ENCODE measurements around the gene PRMT7.
"Not testable (repeated sequence)": the region's sequence is repeated elsewhere in the genome, so short reads cannot be mapped to it uniquely, and the experiment has no call there.

PRMT7 gene

GRCh38 chr16:68288252-68288650 lies 22.6 kb upstream of the PRMT7 start:
- no CpG with 5 or more reads among the region's 1 CpG for WGBS, 2 donors (ENCODE audit: extremely low coverage in 2 of 2, insufficient read length in 2 of 2, insufficient replicate concordance in 1 of 2)
- DNase-seq (ENCODE audit: low spot score) = no peak

GRCh38 chr16:68288796-68289195 lies 22.0 kb upstream of the PRMT7 start:
- not testable (repeated sequence) for H4K8ac ChIP-seq (ENCODE audit: low read depth, low read length); H3K14ac ChIP-seq (ENCODE audit: low read length); H3K27ac ChIP-seq (replicated peaks; ENCODE audit: low read length); H2AK5ac ChIP-seq (ENCODE audit: low read depth, low read length); H3K4me2 ChIP-seq (ENCODE audit: insufficient read depth, low read length, poor library complexity, severe bottlenecking); H3K4me3 ChIP-seq (ENCODE audit: low read length in 2 of 2); H3K23ac ChIP-seq (ENCODE audit: low read depth, low read length, poor library complexity); H2AFZ ChIP-seq (ENCODE audit: low read length); H3K27me3 ChIP-seq (ENCODE audit: control insufficient read depth in 3 of 3, insufficient read depth in 3 of 3, low read depth in 1 of 3, low read length in 3 of 3); DNase-seq (ENCODE audit: low spot score); H2BK12ac ChIP-seq (ENCODE audit: low read length); H4K91ac ChIP-seq (ENCODE audit: low read depth, low read length, poor library complexity); H3K9me3 ChIP-seq (replicated peaks in 1 of 2; ENCODE audit: control insufficient read depth in 2 of 2, insufficient read depth in 1 of 2, low read depth in 1 of 2, low read length in 2 of 2); H3K4ac ChIP-seq (ENCODE audit: low read length); H3K79me1 ChIP-seq (ENCODE audit: low read depth, low read length); H2BK120ac ChIP-seq (ENCODE audit: low read depth, low read length); H3K9ac ChIP-seq (ENCODE audit: low read depth, low read length, poor library complexity); H3K4me1 ChIP-seq (ENCODE audit: control insufficient read depth in 2 of 2, insufficient read depth in 1 of 2, low read depth in 1 of 2, low read length in 2 of 2); H2BK15ac ChIP-seq (ENCODE audit: low read length); H2BK5ac ChIP-seq (ENCODE audit: low read length); H3K18ac ChIP-seq (ENCODE audit: low read length)
- no CpG with 5 or more reads among the region's 9 CpGs for WGBS, 2 donors (ENCODE audit: extremely low coverage in 2 of 2, insufficient read length in 2 of 2, insufficient replicate concordance in 1 of 2)
- peaks cover 14 to 59% of the 10 kb centered on the region in 2 donors for H3K36me3 ChIP-seq (replicated peaks in 1 of 2; ENCODE audit: control insufficient read depth in 2 of 2, insufficient read depth in 2 of 2, low read length in 2 of 2)

More at GRCh38 chr16:68288252-68288650, 22.6 kb upstream of the PRMT7 start:
- no peak overlapping the region for H3K23ac ChIP-seq (ENCODE audit: low read depth, low read length, poor library complexity)
- H3K79me1 ChIP-seq (ENCODE audit: low read depth, low read length) = peaks cover 4% of the 10 kb centered on the region
- H4K8ac ChIP-seq (ENCODE audit: low read depth, low read length) = no peak overlapping the region
- H3K4me1 ChIP-seq (ENCODE audit: control insufficient read depth in 2 of 2, insufficient read depth in 1 of 2, low read depth in 1 of 2, low read length in 2 of 2) = peaks cover 0 to 1% of the 10 kb centered on the region in 2 donors
- H2AK5ac ChIP-seq (ENCODE audit: low read depth, low read length) = no peak overlapping the region
- H2BK120ac ChIP-seq (ENCODE audit: low read depth, low read length) = no peak overlapping the region
- no peak overlapping the region for H2AFZ ChIP-seq (ENCODE audit: low read length)
- H3K9ac ChIP-seq (ENCODE audit: low read depth, low read length, poor library complexity) = no peak overlapping the region
- no peak overlapping the region for H3K14ac ChIP-seq (ENCODE audit: low read length)
- no peak overlapping the region for H3K4me3 ChIP-seq (ENCODE audit: low read length in 2 of 2)
- no peak overlapping the region for H3K27ac ChIP-seq (replicated peaks; ENCODE audit: low read length)
- no peaks in the 10 kb centered on the region for H3K9me3 ChIP-seq (replicated peaks in 1 of 2; ENCODE audit: control insufficient read depth in 2 of 2, insufficient read depth in 1 of 2, low read depth in 1 of 2, low read length in 2 of 2)
- H3K27me3 ChIP-seq (ENCODE audit: control insufficient read depth in 3 of 3, insufficient read depth in 3 of 3, low read depth in 1 of 3, low read length in 3 of 3) = no peaks in the 10 kb centered on the region
- no peak overlapping the region for H3K18ac ChIP-seq (ENCODE audit: low read length)
- H2BK12ac ChIP-seq (ENCODE audit: low read length) = no peak overlapping the region
- H2BK15ac ChIP-seq (ENCODE audit: low read length) = no peak overlapping the region
- no peak overlapping the region for H4K91ac ChIP-seq (ENCODE audit: low read depth, low read length, poor library complexity)
- H3K4ac ChIP-seq (ENCODE audit: low read length) = no peak overlapping the region
- no peak overlapping the region for H3K4me2 ChIP-seq (ENCODE audit: insufficient read depth, low read length, poor library complexity, severe bottlenecking)
- H3K36me3 ChIP-seq (replicated peaks in 1 of 2; ENCODE audit: control insufficient read depth in 2 of 2, insufficient read depth in 2 of 2, low read length in 2 of 2) = peaks cover 11 to 60% of the 10 kb centered on the region in 2 donors
- no peak overlapping the region for H2BK5ac ChIP-seq (ENCODE audit: low read length)

- H3K23ac ChIP-seq (ENCODE audit: low read depth, low read length, poor library complexity) = no peak overlapping the region
- H2BK15ac ChIP-seq (ENCODE audit: low read length) = no peak overlapping the region
- H3K27ac ChIP-seq (replicated peaks; ENCODE audit: low read length) = no peak overlapping the region
- peaks cover 0 to 1% of the 10 kb centered on the region in 2 donors for H3K4me1 ChIP-seq (ENCODE audit: control insufficient read depth in 2 of 2, insufficient read depth in 1 of 2, low read depth in 1 of 2, low read length in 2 of 2)
- H2BK120ac ChIP-seq (ENCODE audit: low read depth, low read length) = no peak overlapping the region
- no peak overlapping the region for H3K4me3 ChIP-seq (ENCODE audit: low read length in 2 of 2)
- no peak overlapping the region for H2AK5ac ChIP-seq (ENCODE audit: low read depth, low read length)
- no peak overlapping the region for H3K4me2 ChIP-seq (ENCODE audit: insufficient read depth, low read length, poor library complexity, severe bottlenecking)
- H3K9me3 ChIP-seq (replicated peaks in 1 of 2; ENCODE audit: control insufficient read depth in 2 of 2, insufficient read depth in 1 of 2, low read depth in 1 of 2, low read length in 2 of 2) = no peaks in the 10 kb centered on the region
- H3K79me1 ChIP-seq (ENCODE audit: low read depth, low read length) = peaks cover 4% of the 10 kb centered on the region
- no peak overlapping the region for H2AFZ ChIP-seq (ENCODE audit: low read length)
- no peaks in the 10 kb centered on the region for H3K27me3 ChIP-seq (ENCODE audit: control insufficient read depth in 3 of 3, insufficient read depth in 3 of 3, low read depth in 1 of 3, low read length in 3 of 3)
- WGBS, 2 donors (ENCODE audit: extremely low coverage in 2 of 2, insufficient read length in 2 of 2, insufficient replicate concordance in 1 of 2) = no CpG with 5 or more reads among the region's 2 CpGs
- H3K9ac ChIP-seq (ENCODE audit: low read depth, low read length, poor library complexity) = no peak overlapping the region
- H3K14ac ChIP-seq (ENCODE audit: low read length) = no peak overlapping the region
- H2BK5ac ChIP-seq (ENCODE audit: low read length) = no peak overlapping the region
- no peak overlapping the region for H4K8ac ChIP-seq (ENCODE audit: low read depth, low read length)
- no peak for DNase-seq (ENCODE audit: low spot score)
- H2BK12ac ChIP-seq (ENCODE audit: low read length) = no peak overlapping the region
- peaks cover 14 to 62% of the 10 kb centered on the region in 2 donors for H3K36me3 ChIP-seq (replicated peaks in 1 of 2; ENCODE audit: control insufficient read depth in 2 of 2, insufficient read depth in 2 of 2, low read length in 2 of 2)
- H4K91ac ChIP-seq (ENCODE audit: low read depth, low read length, poor library complexity) = no peak overlapping the region
- no peak overlapping the region for H3K4ac ChIP-seq (ENCODE audit: low read length)
- no peak overlapping the region for H3K18ac ChIP-seq (ENCODE audit: low read length)
These were observed 21.6 kb upstream of the PRMT7 start for GRCh38 chr16:68289202-68289601.

GRCh38 chr16:68289621-68290329 lies 21.0 kb upstream of the PRMT7 start:
- Histone ChIP-seq H3K27ac (replicated peaks; ENCODE audit: low read length) (no peak overlapping the region), H4K91ac (ENCODE audit: low read depth, low read length, poor library complexity) (no peak overlapping the region), H3K9ac (ENCODE audit: low read depth, low read length, poor library complexity) (no peak overlapping the region), H3K23ac (ENCODE audit: low read depth, low read length, poor library complexity) (no peak overlapping the region), H2BK5ac (ENCODE audit: low read length) (no peak overlapping the region), H3K9me3 (replicated peaks in 1 of 2; ENCODE audit: control insufficient read depth in 2 of 2, insufficient read depth in 1 of 2, low read depth in 1 of 2, low read length in 2 of 2) (no peaks in the 10 kb centered on the region), H3K4me3 (ENCODE audit: low read length in 2 of 2) (no peak overlapping the region), H3K4me2 (ENCODE audit: insufficient read depth, low read length, poor library complexity, severe bottlenecking) (no peak overlapping the region), H3K79me1 (ENCODE audit: low read depth, low read length) (peaks cover 4% of the 10 kb centered on the region), H2BK120ac (ENCODE audit: low read depth, low read length) (no peak overlapping the region), H3K27me3 (ENCODE audit: control insufficient read depth in 3 of 3, insufficient read depth in 3 of 3, low read depth in 1 of 3, low read length in 3 of 3) (no peaks in the 10 kb centered on the region), H2BK15ac (ENCODE audit: low read length) (no peak overlapping the region), H4K8ac (ENCODE audit: low read depth, low read length) (no peak overlapping the region), H3K36me3 (replicated peaks in 1 of 2; ENCODE audit: control insufficient read depth in 2 of 2, insufficient read depth in 2 of 2, low read length in 2 of 2) (peaks cover 18 to 68% of the 10 kb centered on the region in 2 donors), H3K4ac (ENCODE audit: low read length) (no peak overlapping the region), H2BK12ac (ENCODE audit: low read length) (no peak overlapping the region), H3K14ac (ENCODE audit: low read length) (no peak overlapping the region), H3K18ac (ENCODE audit: low read length) (no peak overlapping the region), H2AFZ (ENCODE audit: low read length) (no peak overlapping the region), H3K4me1 (ENCODE audit: control insufficient read depth in 2 of 2, insufficient read depth in 1 of 2, low read depth in 1 of 2, low read length in 2 of 2) (peaks cover 0 to 1% of the 10 kb centered on the region in 2 donors), H2AK5ac (ENCODE audit: low read depth, low read length) (no peak overlapping the region)
- WGBS, 2 donors (ENCODE audit: extremely low coverage in 2 of 2, insufficient read length in 2 of 2, insufficient replicate concordance in 1 of 2) = 100% methylated on average over 1 of the region's 4 CpGs
- DNase-seq (ENCODE audit: low spot score) = no peak

Data from neuronal stem cell (in vitro differentiated cells).